Upper lobe of left lung (tissue), 4 donors: ENCODE data around the gene PCYT1A.
"Not testable (repeated sequence)": the region's sequence is repeated elsewhere in the genome, so short reads cannot be mapped to it uniquely, and the experiment has no call there.

ENCODE experiments used
- POLR2AphosphoS5 ChIP-seq, 2 donors: sonication (generic); formaldehyde crosslinking; IDR thresholded peaks; one replicate each; pipeline ENCODE4 v1.5.1; 2017; ENCODE audit warnings: antibody characterized with exemption in 2 of 2
- TF ChIP-seq, protein P1 (sequence below), 6 experiments: fragments of 450-650 bp in 4 of 6; fragments of 200-600 bp in 2 of 6; sonication (generic) in 2 of 6; IDR thresholded peaks; one replicate each; pipeline ENCODE4 v1.5.1; 2016 to 2019; ENCODE audit warnings: antibody characterized with exemption in 6 of 6

DNA sequence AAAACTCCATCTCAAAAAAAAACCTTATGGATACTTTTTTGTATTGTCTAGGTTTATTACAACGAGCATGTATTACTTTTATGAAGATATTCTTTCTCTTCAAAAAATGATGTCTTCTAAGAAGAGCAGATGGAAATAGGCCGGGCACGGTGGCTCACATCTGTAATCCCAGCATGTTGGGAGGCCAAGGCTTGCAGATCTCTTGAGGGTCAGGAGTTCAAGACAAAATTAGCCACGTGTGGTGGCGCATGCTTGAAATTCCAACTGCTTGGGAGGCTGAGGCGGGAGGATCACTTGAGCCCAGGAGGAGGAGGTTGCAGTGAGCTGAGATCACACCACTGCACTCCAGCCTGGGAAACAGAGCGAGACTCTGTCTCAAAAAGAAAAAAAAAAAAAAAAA, 26.6 kb upstream of the PCYT1A start:
- TF ChIP-seq POLR2AphosphoS5 (IDR thresholded peaks at IDR 0.05) = not testable (repeated sequence)
- TF ChIP-seq, protein P1, sequence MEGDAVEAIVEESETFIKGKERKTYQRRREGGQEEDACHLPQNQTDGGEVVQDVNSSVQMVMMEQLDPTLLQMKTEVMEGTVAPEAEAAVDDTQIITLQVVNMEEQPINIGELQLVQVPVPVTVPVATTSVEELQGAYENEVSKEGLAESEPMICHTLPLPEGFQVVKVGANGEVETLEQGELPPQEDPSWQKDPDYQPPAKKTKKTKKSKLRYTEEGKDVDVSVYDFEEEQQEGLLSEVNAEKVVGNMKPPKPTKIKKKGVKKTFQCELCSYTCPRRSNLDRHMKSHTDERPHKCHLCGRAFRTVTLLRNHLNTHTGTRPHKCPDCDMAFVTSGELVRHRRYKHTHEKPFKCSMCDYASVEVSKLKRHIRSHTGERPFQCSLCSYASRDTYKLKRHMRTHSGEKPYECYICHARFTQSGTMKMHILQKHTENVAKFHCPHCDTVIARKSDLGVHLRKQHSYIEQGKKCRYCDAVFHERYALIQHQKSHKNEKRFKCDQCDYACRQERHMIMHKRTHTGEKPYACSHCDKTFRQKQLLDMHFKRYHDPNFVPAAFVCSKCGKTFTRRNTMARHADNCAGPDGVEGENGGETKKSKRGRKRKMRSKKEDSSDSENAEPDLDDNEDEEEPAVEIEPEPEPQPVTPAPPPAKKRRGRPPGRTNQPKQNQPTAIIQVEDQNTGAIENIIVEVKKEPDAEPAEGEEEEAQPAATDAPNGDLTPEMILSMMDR (IDR thresholded peaks at IDR 0.05) = not testable (repeated sequence)
